CD4-positive, alpha-beta T cell treated with Interleukin-10 for 1 hour (primary cell): ENCODE results near the gene TUBB2A.
"Not testable (repeated sequence)": the region's sequence is repeated elsewhere in the genome, so short reads cannot be mapped to it uniquely, and the experiment has no call there.

Experiments
- DNase-seq: peaks from one replicate; pipeline ENCODE4 v3.0.0-alpha.2; 2020

Gene TUBB2A

DNA sequence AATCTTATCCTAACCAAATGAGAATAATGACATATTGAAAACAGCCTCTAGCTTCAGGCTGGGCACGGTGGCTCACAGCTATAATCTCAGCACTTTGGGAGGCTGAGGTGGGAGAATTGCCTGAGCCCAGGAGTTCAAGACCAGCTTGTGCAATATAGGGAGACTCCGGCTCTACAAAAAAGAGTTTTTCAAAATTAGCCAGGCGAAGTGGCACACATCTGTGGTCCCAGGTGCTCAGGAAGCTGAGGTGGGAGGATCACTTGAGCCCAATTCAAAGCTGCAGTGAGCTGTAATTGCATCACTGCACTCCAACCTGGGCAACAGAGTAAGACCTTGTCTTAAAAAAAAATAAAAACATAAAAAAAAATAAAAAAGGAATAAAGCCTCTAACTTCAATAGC, 4.7 kb downstream of the TUBB2A start:
- no peak for DNase-seq

DNA sequence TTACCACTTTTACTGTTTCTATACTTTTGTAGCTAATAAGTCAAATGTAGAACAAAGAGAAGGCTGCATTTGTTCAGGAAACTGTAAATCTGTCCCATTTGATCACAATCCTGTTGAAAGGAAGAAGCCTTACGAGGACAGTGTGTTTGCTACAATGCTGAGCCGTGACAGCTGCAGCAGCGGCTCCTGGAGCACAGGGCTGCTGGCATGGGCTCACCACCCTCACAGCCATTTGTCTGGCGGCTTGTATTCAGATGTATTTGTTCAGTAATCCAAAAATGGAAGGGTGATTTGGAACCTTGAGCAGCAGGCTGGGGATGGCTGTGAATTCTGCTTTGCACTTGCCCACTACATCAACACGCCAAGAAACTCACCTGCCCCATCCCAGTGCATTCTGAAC, 5.7 kb downstream of the TUBB2A start:
- no peak for DNase-seq

DNA sequence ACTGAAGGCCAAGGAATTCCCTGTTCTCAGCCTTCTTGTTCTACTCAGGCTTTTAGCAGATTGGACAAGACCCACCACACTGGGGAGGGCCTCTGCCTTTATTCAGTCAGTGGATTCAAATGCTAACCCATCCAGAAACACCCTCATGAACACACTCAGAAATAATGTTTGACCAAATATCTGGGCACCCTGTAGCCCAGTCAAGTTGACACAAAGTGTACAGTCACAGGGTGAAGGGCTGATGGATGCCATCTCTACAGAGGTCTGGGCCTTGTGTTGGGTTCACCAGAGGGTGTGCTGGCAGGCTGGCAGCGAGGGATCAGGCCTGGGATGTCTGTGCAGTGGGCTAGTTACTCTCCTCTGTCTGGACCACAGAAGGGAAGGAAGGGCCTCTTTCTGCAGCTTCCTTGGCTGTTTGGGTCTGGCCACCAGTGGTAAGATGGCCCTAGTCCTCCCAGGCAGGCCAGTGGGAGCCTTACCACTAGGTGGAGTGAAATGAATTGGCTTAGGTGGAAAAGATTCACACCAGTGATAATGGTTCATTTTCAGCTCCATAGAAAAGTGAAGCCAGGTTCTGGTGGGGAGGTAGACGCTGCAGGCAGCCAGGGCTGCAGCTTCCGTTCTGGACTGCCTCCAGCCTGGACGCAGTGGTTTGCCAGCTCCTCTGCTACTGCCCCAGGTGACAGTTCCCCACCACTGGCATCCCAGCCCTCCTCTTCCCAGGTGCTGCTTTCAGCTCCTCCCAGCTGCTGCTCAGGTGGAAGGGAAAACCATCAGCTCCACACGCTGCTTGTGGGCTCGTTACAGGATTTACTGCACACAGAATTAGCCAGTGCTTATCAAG, 9.2 kb downstream of the TUBB2A start:
- no peak for DNase-seq

DNA sequence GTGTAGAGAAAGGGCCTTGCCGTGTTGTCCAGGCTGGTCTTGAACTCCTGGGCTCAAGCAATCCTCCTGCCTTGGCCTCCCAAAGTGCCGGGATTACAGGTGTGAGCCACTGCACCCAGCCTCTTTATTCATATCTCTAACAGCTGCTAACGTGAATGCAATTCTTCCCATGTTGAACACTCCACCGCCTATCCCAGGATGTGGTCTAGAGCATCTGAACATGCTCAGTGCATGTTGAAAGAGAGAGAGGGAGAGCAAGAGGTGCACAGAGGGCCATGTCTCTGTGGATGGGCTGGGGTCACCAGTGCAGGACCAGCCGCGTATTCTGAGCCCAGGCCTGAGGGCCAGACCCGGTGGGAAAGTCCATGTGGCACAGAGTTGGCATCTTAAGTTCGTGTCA, 12.8 kb downstream of the TUBB2A start:
- DNase-seq, result no peak

DNA sequence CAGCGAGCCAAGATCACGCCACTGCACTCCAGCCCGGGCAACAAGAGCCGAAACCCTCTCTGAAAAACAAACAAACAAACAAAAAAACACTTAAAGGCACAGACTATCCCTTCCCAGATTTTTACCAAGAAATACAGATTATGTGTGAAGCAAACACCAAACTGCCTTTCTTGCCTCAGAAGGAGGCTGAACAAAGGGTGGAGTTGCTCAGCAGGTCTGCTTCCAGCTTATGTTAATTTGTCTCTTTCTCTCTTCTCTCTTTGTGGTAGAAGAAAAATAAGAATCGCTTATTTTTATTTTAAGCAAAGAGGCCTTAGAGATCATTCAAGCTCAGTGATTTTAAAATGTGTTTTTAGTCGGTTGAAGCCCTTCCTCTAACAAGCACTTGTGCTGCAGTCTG, 14.2 kb downstream of the TUBB2A start:
- DNase-seq, result no peak

DNA sequence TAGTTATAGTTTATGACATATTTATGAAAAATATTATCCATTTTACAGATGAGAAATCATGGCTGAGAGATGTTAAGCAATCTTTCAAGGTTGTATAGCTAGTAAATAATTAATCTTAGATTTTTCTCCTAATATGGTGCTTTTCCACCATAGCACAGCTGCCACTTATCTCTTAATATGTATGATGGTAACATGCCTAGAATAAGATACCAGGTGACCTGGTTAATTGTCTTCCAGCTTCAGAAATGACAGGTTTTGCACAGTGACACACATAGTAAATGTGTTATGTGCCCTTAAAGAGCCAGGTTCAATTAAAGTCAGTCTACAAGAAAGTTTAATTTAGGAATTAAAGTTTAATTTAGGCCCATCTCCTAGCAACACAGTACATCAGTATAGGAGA, 14.8 kb downstream of the TUBB2A start:
- DNase-seq, result no peak

DNA sequence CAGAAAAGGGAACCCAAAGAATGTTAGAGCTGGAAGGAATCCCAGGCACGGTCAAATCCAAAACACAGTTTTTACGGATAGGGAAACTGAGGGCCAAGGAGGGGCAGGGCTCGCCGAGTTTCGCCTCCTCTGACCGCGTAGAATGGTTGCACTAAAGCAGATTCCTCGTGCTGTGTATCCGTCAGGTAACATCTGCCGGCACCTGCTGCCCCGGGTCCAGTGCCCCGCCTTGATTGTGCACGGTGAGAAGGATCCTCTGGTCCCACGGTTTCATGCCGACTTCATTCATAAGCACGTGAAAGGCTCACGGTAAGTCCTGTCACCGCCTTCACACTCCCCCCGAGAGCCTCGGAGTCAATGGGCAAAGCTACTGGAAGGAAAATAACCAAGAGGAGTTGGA, 17.1 kb downstream of the TUBB2A start:
- no peak for DNase-seq

DNA sequence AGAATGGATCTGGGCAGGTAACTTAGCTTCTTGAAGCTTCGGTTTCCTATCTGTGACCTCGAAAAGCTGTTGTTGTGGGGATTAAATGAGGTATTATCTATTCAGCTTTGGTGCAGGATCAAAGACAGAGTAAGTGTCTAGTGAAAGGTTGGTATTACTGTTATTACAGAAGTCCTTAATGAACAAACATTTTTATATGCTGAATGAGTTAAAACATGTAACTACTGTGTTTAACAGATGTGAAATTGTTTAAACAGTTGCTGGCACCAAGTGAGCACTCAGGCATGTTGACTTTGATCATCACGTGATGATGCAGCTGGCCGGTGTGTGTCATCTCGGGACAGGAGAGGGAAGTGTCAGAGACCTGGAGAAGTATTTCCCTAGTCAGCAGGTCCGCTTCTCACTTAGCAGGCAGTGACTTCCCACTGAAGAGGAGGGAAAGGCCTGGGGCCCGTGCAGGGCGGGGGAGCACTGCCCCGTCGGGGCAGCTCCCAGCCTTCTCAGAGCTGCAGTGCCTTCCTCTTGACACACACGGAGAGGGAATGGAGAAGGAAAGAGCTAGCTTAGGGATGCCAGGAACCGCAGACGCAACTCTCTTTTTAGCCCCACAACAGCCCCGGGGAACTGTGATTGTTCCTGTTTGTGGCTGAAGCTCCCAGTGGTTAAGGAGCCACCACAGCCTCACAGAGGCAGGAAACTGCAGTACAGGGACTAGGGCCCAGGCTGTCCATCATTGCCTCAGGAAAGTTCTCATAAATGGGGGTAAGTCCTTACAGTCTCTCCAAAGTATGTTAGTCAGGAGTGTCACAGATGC, 18.0 kb downstream of the TUBB2A start:
- no peak for DNase-seq

DNA sequence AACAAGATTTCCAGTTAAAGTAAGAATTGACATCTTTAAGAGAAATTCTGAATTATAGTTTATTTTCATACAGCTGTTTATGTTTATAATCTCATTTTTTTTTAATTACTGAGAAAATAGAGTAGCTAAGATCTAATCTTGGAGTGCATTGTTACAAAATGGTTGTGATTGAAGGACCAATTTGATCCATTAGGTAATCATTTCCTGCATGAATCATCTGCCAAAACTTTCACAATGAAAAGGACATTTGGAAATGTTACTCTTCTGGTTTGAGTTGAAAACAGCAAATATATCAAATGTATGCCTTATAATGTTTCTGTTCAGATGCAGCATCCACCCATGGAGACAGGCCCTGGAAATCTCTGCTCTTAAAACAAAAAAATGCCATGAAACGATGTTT, 19.0 kb downstream of the TUBB2A start:
- no peak for DNase-seq

DNA sequence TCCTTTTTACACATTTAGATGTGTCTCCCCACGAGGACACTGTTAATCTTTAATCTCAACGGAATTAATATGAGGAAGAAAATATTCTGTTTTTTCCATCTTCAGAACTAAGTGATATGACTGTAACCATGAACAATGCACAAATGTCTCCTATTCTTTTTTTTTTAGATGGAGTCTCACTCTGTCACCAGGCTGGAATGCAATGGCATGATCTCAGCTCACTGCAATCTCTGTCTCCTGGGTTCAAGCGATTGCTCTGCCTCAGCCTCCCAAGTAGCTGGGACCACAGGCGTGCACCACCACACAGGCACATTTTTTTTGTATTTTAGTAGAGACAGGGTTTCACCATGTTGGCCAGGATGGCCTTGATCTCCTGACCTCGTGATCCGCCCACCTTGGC, 19.5 kb downstream of the TUBB2A start:
- DNase-seq, result not testable (repeated sequence)

DNA sequence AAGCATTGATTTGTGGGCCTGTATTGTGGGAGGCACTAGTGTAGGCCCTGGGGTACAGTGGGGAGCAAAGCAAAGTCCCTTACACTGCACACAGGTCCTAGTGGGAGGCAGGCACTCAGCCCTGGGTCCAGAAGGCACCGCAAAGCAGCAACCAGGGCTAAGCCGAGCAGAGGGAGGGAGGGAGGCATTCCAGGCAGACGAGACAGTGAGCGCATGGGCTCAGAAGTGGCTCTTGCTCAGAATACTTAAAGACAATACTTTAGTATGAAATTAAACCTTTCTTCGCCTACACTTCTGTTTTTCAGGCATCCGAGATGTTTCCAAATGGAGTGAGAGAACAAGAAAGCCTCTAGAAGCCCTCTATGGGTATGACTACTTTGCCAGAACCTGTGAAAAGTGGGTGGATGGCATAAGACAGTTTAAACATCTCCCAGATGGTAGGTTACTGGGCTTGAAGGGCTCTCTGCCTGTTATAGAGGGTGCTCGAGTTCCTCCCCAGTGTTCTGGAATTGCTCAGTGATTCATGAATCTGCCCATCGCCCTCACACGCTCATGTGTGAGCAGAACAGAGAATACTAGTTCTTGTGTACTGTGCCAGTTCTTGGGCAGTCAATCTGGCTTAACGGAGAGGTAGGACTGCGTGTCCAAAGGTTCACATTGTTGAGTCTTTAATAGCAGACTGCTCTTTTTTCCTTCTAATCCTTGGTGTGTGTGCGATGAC, 20.1 kb downstream of the TUBB2A start:
- DNase-seq, result no peak

DNA sequence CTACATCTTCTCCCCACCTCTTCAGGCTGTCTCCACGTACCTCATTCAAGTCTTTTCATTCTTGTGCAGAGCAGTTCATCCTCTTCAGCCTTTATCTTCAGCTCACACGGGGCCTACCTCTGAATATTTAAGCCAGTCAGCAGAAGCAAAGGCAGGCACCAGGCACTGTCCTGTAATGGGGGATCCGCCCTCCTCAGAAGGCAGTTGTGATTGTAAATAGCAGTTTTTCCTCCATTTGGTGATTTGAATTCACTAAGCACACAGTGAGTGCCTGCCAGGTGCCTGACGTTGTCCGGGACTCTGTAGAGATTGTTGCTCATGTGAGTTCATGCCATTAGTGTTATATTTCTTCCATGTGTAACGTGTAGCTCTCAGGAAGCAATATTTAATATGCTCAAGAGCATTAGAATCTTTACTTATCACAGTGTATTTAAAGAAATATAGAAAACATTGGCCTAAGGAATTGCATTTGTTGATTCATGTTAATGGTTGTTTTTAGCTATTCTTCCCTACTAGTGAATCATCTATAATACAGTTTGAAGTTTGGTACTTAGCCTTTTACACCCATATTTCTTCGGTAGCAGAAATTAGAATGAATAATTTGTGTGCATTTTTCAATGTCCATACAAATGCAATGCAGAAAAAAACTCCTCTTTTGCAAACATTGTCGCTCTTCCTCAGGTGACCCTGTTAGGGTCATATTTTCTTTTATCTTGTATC, 20.9 kb downstream of the TUBB2A start:
- DNase-seq, result no peak

DNA sequence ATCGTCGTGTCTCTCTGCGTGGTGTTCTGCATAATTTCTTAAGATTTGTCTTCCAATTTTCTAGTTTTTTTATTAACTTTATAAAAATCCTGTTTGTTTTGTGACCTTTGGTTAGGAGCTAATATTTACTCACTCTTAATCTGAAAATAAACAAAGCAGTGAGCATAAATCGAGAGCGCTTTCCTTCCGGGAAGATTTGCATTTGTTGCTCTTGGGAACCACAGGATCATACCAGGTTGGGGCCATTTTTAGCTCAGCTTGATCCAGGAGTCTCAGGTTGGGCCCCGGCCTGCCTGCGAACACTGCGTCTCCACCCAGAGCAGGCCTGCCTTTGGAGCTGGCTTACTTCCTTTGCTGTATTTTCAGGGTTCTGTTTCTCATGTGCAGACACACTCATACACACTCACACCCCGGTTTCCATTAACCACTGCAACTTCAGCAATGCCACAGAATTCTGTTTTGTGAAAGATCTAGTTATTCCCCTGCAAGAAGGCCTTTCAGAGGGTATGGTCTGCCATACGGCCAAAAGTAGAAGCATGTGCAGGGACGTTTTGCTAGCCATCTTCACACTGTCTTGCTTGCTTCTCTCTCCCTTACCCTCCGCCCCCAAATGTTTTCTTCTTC, 21.6 kb downstream of the TUBB2A start:
- no peak for DNase-seq

DNA sequence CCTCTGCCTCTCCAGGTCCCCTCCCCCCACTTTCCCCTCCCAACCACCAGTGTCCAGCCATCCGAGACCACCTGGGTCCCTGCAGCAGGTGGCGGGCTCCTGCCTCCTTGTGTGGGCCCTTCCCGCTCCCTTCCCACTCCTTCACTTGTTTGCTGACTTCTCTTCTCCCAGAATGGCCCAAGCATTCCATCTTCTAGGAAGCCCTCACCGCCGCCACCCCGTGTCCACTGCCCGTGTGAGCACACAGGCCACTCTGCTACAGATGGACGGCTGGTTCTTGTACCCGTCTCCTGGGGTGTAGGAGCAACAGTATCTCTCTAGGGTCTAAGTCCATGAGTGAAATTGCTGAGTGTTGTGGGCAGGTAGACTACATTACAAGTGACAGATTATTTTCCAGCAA, 23.8 kb downstream of the TUBB2A start:
- no peak for DNase-seq

DNA sequence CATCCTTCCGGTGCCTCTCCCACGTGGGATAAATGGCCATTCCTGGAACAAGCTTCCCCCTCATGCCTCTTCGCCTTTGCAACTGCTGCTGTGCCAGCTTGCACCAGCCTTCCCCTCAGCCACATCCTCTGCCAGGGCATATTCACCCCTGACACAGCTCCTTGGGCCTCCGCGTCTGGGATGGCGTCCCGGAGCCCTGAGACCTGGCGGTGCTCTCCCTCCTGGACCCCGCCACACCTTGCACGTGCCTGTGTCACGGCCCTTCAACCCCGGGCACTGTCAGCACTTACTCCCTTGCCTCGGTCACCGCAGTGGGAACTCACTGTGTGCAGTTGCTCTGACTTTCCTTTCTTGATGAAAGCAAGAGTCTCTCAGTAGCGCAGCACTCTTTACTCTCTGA, 25.6 kb downstream of the TUBB2A start:
- DNase-seq, result no peak

DNA sequence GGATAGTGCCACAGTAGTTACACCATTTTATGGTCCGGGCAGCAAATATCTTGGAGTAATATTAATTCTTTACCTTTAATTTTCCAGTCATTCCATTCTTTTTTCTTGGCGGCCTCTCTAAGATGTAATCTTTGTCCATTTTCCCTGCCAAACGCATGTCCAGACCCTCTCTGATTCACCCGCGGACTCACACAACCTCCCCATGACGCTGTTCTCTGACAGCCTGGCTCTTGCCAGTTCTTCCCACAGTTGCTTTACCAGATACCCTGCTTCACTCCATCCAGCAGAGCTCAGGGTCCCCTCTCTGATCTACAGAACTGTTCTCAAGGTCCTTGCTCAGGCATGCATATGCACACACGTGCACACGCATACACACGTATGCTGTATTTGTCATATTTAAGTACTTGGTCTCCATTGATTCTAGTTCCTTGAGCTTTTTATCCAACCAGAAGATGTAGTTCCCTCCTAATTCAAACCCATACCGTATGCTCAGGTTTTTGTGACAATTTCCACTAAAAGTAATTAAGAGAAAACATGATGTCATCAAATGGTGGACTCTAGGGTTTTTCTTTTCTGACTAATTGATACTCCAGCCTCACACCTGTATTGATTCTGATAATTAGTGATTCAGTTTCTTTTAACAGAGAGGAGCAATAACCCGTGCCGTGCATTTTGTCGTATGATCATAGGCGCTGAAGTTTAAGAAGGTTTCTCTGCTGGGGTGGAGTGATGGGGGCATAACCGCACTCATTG, 28.8 kb downstream of the TUBB2A start:
- no peak for DNase-seq

DNA sequence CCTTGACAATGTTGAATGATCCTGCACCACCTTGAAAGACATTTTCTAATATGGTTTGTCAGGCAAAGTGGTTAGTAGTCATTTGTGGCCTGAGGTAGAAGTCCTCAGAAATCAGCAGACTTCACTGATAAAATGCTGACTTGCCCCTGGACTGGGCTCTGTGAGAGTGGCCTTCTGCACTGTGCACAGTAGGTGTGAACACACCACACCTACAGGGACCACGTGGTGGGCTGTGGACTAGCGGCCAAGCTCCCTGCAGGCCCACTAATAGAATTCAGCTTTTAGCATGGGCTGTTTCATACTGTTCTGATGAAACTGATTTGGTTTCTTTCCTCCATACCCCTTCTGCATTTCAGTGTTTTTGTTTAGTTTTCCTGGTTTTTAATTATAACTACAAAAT, 31.5 kb downstream of the TUBB2A start:
- no peak for DNase-seq

DNA sequence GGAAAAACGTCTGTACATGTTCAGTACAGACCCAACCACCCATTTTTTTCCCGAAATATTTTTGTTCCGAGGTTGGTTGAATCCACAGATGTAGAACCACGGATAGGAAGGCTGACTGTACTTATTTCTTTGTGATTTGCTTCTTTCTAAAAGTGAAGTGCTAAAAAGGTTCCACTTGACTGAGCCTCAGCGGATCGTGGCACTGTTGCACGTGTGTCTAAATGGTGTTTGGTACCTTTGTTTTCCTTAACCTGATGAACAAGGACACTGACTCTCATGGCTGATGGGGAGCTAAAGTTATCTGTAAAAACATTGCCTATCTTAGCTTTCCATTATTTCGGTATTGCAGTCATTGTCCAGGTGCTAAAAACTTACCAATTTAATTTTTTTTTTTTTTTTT, 32.7 kb downstream of the TUBB2A start:
- no peak for DNase-seq

DNA sequence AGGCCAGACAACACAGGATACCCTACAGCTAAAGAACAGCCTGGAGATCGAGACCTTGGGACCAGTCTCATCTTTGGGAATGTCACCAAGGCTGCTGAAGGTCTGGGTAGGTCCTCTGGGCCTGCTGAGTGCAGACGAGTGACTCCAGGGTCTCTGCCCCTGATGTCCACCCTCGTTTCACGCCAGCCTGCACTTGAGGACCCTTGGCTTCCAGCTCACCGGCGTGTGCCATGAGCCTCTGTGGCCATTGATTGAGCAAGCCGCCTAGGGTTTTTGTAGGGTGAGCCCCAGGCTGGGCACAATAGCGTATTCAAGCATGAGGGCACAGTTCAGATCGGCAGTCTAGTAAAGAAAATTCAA, 34.5 kb downstream of the TUBB2A start:
- DNase-seq, result no peak

DNA sequence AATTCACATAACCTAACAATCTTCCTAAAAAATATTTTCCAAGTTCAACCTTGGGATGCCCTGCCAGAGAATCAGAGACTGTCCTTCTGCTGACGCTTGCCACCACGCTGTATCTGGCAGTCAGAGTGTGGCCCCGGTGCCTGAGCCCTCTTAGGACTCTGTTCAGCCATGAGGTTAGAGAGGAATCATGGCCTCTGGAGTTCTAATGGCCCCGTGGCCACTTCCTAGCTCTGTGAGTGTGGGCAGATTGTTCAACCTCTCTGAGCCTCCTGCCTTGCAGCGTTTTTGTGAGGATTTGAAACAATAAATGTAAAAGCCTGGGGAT, 36.6 kb downstream of the TUBB2A start:
- DNase-seq, result no peak

DNA sequence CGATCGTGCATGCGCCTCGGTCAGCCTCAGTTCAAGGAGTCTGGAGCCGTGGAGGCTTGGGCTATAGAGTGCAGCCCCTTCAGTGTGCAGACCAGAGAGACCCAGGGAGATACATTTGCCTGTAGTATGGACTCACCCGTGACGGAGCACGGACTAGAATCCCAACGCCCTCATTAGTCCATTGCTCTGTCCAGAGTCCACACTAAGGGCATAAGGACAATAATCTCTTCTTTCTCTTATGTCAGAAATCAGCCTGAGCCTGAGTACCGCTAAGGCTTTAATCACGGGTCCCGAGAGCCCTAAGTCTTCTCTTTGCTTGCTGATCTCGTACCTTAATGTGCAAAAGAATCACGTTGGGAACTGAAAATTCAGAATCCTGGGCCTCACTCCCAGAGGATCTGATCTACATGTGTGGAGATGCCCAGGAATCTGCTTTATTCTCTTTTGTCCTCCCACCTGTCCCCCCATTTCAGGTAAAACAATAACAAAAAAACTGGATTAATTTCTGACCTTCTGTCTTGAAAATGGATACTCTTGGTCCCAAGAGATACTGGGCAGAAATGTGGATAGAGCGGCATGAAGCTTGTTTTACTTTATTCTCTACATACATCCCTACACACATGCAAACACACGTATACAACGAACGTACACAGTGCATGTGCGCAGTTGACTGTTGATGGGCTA, 38.2 kb downstream of the TUBB2A start:
- DNase-seq, result no peak
